Calu3 (cell line): ENCODE measurements around the gene LRGUK. TPM values are rescaled to one million over a fixed set of nuclear protein-coding genes. Genes with fewer than 3 reads are reported as not detected.

Experiments used
- BruUV-seq: library from RNA; stranded (reverse); fragments of 400-500 nt; replicated peaks from 2 replicates; lab custom pipeline; 2021; lab: Mats Ljungman, UMichigan
- CTCF ChIA-PET: fragments of 300-600 bp; sonication (Branson Sonifier 250); formaldehyde crosslinking; loops from one replicate; lab custom pipeline; 2022; ENCODE audit warnings: antibody characterized with exemption; lab: Charles Lee
- DNase-seq: peaks from one replicate; pipeline ENCODE4 v3.0.0; 2022
- H3K27ac Mint-ChIP-seq: one replicate; pipeline ENCODE4 v1.8.0; 2022; ENCODE audit warnings: mixed read lengths; ENCODE audit not compliant: unreplicated experiment
- H3K27me3 Mint-ChIP-seq: one replicate; pipeline ENCODE4 v1.8.0; 2022; ENCODE audit warnings: mixed read lengths; ENCODE audit not compliant: unreplicated experiment
- H3K36me3 Mint-ChIP-seq: one replicate; pipeline ENCODE4 v1.8.0; 2022; ENCODE audit warnings: mild to moderate bottlenecking, moderate library complexity, mixed read lengths; ENCODE audit not compliant: insufficient read depth, unreplicated experiment
- H3K4me1 Mint-ChIP-seq: one replicate; pipeline ENCODE4 v1.8.0; 2022; ENCODE audit warnings: mild to moderate bottlenecking, low read depth, mixed read lengths; ENCODE audit not compliant: unreplicated experiment
- H3K4me3 Mint-ChIP-seq: one replicate; pipeline ENCODE4 v1.8.0; 2022; ENCODE audit warnings: mild to moderate bottlenecking, low read depth, moderate library complexity, mixed read lengths; ENCODE audit not compliant: unreplicated experiment
- H3K9me3 Mint-ChIP-seq: one replicate; pipeline ENCODE4 v1.8.0; 2022; ENCODE audit warnings: low read depth, mixed read lengths; ENCODE audit not compliant: unreplicated experiment
- intact Hi-C: fragments of 100-400 bp; cut with micrococcal nuclease; formaldehyde crosslinking; loops from one replicate; pipeline ENCODE4 v1.10.0; 2022; ENCODE audit not compliant: unreplicated experiment
- total RNA-seq: library from RNA; stranded (reverse); gene quantifications from 2 replicates; pipeline ENCODE4 v1.2.3, GENCODE V29; 2022
- TF ChIP-seq, protein P1 (sequence below): fragments of 200-600 bp; IDR thresholded peaks from one replicate; pipeline ENCODE4 v1.8.0; 2022; ENCODE audit warnings: antibody characterized with exemption; ENCODE audit not compliant: unreplicated experiment

Gene LRGUK
- total RNA-seq, 1 experiment from 2014 or later, result 0.52 TPM

DNA sequence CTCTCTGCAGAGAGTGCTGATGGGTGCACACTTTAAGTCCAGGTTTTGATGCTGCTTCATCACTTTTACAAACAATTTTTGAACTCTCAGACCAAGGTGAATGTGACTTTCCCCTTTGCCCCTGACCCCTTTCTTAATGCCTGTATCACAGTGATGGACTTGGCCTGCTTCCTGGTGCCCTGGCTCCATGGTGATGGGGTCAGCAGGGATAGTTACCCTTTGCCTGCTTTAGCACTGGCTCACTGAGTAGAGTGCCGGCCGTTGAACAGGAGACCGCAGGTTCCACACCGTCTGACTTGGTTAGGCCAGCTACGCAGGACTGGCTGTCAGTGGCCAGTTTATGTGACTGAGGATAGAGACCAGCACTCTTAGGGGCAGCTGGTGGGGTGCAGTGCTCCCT, 40.1 kb downstream of the LRGUK start:
- Mint-ChIP-seq H3K4me1 (no peaks in the 10 kb centered on the region), H3K4me3 (no peak overlapping the region), H3K36me3 (no peaks in the 10 kb centered on the region), H3K27ac (no peak overlapping the region), H3K9me3 (no peaks in the 10 kb centered on the region), H3K27me3 (no peaks in the 10 kb centered on the region)
- CTCF ChIA-PET, result no interaction called here
- no TSS peak for BruUV-seq
- TF ChIP-seq, protein P1, sequence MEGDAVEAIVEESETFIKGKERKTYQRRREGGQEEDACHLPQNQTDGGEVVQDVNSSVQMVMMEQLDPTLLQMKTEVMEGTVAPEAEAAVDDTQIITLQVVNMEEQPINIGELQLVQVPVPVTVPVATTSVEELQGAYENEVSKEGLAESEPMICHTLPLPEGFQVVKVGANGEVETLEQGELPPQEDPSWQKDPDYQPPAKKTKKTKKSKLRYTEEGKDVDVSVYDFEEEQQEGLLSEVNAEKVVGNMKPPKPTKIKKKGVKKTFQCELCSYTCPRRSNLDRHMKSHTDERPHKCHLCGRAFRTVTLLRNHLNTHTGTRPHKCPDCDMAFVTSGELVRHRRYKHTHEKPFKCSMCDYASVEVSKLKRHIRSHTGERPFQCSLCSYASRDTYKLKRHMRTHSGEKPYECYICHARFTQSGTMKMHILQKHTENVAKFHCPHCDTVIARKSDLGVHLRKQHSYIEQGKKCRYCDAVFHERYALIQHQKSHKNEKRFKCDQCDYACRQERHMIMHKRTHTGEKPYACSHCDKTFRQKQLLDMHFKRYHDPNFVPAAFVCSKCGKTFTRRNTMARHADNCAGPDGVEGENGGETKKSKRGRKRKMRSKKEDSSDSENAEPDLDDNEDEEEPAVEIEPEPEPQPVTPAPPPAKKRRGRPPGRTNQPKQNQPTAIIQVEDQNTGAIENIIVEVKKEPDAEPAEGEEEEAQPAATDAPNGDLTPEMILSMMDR, result no peak
- intact Hi-C loops, result no loop called here
- DNase-seq, result no peak

DNA sequence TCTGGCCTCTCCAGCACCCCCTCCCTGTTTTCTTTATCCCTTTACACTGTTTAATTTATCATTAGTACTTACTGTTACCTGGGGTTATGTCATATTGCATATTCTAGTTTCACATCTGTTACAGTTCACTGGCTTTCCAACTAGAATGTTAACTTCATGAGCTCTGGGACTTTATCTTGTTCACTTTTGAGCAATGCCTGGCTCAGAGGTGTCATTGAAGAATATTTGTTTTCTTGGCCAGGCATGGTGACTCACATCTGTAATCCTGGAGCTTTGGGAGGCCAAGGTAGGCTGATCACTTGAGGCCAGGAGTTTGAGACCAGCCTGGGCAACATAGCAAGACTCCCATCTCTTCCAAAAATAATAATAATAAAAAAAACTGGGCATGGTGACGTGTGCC, 40.7 kb downstream of the LRGUK start:
- CTCF ChIA-PET, result no interaction called here
- H3K27me3 Mint-ChIP-seq, result no peaks in the 10 kb centered on the region
- H3K4me1 Mint-ChIP-seq, result no peaks in the 10 kb centered on the region
- no peak overlapping the region for H3K27ac Mint-ChIP-seq
- no peaks in the 10 kb centered on the region for H3K36me3 Mint-ChIP-seq
- no peaks in the 10 kb centered on the region for H3K9me3 Mint-ChIP-seq
- no TSS peak for BruUV-seq
- TF ChIP-seq, protein P1, result no peak
- H3K4me3 Mint-ChIP-seq, result no peak overlapping the region
- intact Hi-C loops, result no loop called here
- DNase-seq, result no peak

DNA sequence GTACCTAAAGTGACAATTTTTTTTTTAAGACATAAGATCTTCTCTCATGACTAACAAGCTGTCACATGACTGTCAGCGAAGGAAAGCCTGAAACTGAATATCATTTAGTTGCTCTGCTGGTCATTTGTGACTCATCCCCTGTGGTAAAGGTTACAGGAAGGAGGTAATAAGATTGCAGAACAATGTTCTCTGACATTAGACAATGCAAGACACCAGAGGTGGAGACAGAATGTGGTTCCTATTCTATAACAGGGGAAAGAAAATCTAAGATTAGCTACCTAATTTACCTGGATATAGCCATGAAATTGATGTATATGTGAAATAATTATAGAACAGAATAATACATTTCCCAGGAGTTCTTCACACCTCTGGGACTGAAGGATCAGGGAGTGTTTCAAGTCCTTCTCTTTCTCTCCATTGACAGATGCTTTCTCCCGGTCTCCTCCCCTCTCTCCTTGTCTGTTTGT, 47.7 kb downstream of the LRGUK start:
- intact Hi-C loops, result no loop called here
- no peaks in the 10 kb centered on the region for H3K9me3 Mint-ChIP-seq
- no peaks in the 10 kb centered on the region for H3K27me3 Mint-ChIP-seq
- peaks cover 17% of the 10 kb centered on the region for H3K4me1 Mint-ChIP-seq
- no TSS peak for BruUV-seq
- TF ChIP-seq, protein P1, result no peak
- DNase-seq, result peak; percentile 26
- peak overlapping the region; percentile 41 for H3K27ac Mint-ChIP-seq
- H3K36me3 Mint-ChIP-seq, result no peaks in the 10 kb centered on the region
- no peak overlapping the region for H3K4me3 Mint-ChIP-seq
- CTCF ChIA-PET, result interaction anchor here (0.6 kb wide), 2 partner anchors 13 to 1080 kb away, joined by 3 to 6 read pairs; no protein-coding TSS in a partner anchor

DNA sequence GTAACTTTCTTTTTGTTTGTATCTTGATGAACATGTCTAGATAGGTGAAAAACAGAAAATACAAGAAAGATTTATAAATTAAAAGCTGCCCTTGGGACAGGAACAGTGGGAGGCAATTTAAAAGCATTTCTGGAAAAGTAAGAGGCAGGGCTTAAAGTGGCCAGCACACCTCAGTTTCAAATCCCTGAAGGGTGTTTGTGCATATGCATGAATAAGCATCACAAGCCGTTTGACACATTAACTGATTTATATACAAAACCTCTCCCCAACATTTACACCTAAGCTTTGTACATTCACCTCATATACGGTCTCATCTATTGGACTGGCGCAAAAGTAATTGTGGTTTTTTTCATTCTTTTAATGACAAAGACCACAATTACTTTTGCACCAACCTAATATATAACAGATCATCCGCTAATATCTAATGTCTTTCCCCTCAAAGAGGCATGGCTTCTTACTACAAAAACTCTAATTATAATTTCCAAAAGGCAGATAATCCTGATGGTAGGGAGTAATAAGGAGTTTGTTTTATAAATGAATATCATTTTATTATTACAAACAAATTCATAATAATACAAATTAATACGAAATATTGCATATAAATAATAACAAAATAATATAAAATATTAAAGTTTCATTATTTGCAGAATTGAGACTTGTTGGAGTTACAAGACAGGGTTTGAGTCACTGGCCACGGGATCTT, 48.3 kb downstream of the LRGUK start:
- Mint-ChIP-seq H3K27me3 (no peaks in the 10 kb centered on the region), H3K4me3 (no peak overlapping the region), H3K36me3 (no peaks in the 10 kb centered on the region), H3K9me3 (no peaks in the 10 kb centered on the region), H3K27ac (peak overlapping the region; percentile 41), H3K4me1 (peaks cover 17% of the 10 kb centered on the region)
- CTCF ChIA-PET, result interaction anchor here (0.6 kb wide), 1 partner anchor 1080 kb away, joined by 3 read pairs; no protein-coding TSS in a partner anchor
- TF ChIP-seq, protein P1, result no peak
- DNase-seq, result no peak
- BruUV-seq, result no TSS peak
- intact Hi-C loops, result no loop called here
